Coronary artery (tissue), 2 donors: ENCODE results near the gene RAD51B.
A peak's percentile ranks its signal among the peaks of the same experiment; 100 is the strongest.

ENCODE experiments used
- DNase-seq: peaks from one replicate; pipeline ENCODE4 v3.0.0-alpha.2; 2017; ENCODE audit warnings: low spot score
- H3K27ac ChIP-seq, 2 donors: fragments of 200-600 bp; sonication (generic); one replicate each; pipeline ENCODE4 v1.5.1; 2016 to 2019
- H3K4me3 ChIP-seq: fragments of 200-600 bp; sonication (generic); 2 replicates; pipeline ENCODE4 v1.5.1; 2016; ENCODE audit warnings: mild to moderate bottlenecking, moderate library complexity
- CTCF ChIP-seq: fragments of 200-600 bp; sonication (generic); IDR thresholded peaks from one replicate; pipeline ENCODE4 v1.5.1; 2019; ENCODE audit warnings: antibody characterized with exemption

RAD51B gene

GRCh38 chr14:68012871-68013270 is 193.3 kb downstream of the RAD51B start:
- no peak overlapping the region for H3K4me3 ChIP-seq
- peak overlapping the region in 1 of 2 donors; percentile 17 for H3K27ac ChIP-seq
- no peak for DNase-seq
- no peak for TF ChIP-seq CTCF

GRCh38 chr14:68013326-68013725 is 193.7 kb downstream of the RAD51B start:
- TF ChIP-seq CTCF = no peak
- no peak overlapping the region for H3K4me3 ChIP-seq
- peak overlapping the region in 1 of 2 donors; percentile 17 for H3K27ac ChIP-seq
- DNase-seq = no peak

- TF ChIP-seq CTCF = no peak
- Histone ChIP-seq H3K27ac (no peak overlapping the region), H3K4me3 (no peak overlapping the region)
- no peak for DNase-seq
These were observed 195.2 kb downstream of the RAD51B start for GRCh38 chr14:68014771-68015170.

DNA sequence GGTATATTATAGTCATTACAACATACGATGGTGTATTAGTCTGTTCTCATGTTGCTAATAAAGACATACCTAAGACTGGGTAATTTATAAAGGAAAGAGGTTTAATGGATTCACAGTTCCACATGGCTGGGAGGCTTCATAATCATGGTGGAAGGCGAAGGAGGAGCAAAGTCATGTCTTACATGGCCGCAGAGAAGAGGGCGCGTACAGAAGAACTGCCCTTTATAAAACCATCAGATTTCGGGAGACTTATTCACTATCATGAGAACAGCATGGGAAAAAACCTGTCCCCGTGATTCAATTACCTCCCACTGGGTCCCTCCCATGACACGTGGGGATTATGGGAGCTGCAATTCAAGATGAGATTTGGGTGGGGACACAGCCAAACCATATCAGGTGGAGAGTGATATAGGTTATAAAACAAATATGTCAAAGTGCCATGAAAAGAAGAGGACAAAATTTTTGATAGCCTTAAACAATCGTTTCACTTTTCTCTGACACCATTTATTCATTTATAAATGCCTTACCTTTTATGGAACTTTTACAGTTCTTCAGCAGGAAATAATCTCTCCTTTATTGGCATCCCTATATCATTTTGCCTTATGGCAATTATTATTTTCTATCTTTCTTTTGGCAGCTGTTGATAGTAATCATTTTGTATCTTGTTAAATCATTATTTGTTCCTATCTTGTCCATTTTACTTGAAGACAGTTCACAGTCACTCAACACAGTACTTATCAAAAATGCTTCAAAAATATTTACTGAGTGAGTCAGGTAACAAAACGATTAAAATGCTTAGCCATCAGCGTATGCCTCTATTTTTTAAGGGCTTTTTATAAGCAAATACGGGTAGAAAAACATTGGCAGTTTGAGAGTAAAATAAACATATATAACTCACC is 196.0 kb downstream of the RAD51B start:
- TF ChIP-seq CTCF = no peak
- Histone ChIP-seq H3K4me3 (no peak overlapping the region), H3K27ac (no peak overlapping the region)
- no peak for DNase-seq

DNA sequence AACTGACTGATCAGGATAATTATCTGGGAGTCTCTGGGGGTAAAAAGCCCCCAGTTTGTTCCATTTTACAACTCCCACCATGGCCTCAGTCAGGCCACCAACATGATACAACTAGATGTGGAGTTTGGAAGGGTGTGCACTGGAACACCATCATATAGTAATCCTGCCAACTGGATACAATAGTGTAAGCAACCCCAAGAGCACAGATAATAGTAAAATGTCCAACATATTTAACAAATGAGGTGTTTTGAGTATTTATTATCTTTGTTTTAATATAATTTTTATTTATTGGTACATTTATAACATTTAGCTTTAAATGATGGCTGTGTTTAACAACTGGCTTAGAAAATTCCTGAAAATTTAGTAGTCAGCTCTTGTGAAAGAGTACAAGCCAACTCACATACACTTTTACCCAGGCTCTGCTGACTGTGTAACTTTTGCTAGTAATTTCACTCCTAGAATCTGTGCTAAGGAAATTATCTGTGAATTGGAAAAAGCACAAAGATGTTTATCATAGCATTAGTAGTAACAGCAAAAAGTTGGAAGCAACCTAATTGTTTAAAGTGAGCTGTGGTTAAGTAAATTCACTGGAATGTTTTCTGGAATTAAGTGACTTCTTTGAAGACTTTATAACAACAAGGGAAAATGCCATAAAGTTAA is 196.8 kb downstream of the RAD51B start:
- no peak for TF ChIP-seq CTCF
- Histone ChIP-seq H3K27ac (no peak overlapping the region), H3K4me3 (no peak overlapping the region)
- DNase-seq = no peak

GRCh38 chr14:68018598-68018997 is 199.0 kb downstream of the RAD51B start:
- H3K27ac ChIP-seq = no peak overlapping the region
- no peak for DNase-seq

More at GRCh38 chr14:68018598-68018997, 199.0 kb downstream of the RAD51B start:
- H3K4me3 ChIP-seq = no peak overlapping the region
- no peak for TF ChIP-seq CTCF
